HG03139 (cell line): ENCODE measurements around the gene MEG3.

Experiments
- ATAC-seq: cut with Tn5 transposase; IDR thresholded peaks from one replicate; pipeline ENCODE4 v1.9.1; 2021; ENCODE audit not compliant: unreplicated experiment

MEG3 gene

DNA sequence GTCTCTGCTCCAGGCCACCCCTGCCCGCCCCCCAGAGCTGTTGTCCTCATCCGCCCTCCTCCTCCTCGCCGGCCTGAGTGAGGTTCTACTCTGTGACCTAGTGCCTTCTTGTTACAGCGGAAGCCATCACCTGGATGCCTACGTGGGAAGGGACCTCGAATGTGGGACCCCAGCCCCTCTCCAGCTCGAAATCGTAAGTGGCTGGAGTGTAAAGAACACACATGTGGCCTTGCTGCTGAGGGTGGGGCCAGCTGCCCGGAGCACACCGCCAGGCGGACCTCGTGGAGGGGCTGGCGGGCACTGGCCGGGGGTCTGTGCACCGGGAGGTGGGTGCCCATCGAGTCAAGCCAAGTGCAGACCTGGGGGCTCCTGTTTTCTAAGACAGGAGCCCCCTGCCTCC, 19.4 kb downstream of the MEG3 start:
- ATAC-seq: no peak

DNA sequence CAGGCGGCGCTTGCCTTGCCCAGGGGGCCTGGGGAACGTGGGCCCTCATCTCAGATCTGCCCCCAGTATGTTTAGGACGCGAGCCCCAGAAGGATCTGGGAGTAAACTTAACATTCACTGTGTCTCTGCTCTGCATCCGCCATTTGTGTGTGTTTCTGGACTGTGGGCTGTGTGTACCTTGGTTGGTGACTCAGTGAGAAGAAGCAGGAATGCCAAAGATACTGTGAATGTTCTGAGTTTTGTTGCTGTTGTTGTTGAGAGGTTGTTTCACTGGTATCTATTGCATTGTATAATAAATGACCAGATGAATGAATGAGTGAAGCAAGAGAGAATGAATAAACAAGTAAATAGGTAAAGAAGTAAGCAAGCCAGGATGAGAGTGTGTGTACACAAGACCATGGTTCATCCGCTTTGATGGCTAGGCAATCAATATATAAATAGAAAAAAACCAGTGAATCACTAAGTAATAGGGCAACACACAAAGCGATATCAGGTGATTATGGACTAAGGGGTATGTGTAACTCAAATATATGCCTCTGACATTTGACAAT, 20.5 kb downstream of the MEG3 start:
- ATAC-seq: no peak

DNA sequence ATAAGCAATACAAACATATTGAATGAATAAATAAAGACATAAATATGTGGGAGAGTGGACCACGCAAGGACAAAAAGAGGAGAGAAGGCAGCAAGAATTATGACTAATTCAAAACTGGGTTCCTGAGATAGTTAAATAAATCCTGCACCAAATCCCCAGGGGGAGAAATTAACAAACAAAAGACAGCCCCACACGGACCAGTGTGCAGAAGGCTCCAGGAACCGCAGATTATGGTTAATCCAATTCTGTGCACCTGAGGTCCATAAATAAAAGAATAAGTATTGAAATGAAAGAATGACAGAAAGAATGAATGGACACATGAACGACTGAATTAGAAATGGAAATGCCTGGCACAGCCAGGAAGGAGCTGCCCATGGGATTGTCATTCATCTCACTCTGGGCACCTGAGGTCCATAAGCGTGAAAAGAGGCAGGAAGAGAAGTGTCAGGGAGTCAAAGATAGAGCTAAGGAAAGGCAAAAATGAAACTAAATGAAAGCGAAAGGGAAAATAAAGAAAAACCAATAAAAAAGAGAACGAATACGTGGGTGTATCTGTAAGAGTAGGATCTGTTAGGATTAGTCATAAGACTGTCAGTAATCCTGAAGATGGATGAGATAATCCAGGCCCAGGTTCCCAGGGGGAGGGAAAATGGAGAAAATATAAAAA, 23.3 kb downstream of the MEG3 start:
- ATAC-seq: no peak

DNA sequence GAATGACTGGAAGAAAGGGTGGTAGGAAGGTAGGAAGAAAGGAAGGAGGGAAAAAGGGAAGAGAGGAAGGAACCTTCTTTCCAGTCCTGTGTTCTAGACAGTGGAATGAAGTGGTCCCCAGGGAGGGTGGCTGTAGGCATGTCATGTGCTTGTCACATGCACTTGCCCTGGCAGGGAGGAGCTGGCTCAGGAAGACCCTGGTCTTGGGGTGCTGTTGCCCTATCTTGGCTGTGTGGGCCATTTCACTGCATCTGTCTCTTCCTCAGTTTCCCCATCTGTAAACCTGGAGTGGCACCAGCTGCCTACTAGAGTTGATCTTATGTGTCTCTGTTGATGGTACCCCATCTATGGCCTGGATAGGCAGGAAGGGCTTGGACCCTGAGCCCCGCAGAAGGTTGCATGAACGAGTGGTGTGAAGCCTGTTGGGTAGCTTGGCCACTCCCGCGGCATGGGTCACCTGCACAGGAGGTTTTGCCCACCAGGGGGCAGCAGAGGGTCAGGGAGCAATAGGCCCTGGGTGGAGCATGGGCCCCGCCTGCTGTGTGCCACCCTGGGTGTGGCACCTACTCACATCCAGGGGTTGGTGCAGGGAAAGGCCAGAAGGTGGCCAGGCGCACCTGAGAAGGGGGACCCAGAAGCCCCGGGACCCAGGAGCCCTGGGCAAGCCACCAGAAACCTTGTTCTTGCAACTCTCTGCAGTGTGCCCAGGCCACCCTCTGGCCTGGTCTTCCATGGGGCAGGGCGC, 25.1 kb downstream of the MEG3 start:
- peak; percentile 52 for ATAC-seq

DNA sequence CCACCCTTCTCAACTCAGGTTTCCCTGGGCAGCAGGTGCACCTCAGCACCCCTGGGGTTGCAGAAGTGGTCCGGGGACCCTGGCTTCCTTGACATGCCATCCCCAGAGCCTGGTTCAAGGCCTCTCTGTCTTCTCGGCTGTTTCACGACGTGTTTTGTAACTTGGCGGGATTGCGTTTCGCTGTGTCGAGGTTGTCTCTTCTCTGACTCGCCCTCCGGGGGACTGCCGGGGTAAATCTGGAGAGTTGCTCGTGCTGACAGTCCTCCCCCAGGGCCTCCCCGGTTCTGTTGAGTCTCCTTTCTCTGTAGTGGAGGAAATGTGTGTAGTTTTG, 25.6 kb downstream of the MEG3 start:
- ATAC-seq: no peak

DNA sequence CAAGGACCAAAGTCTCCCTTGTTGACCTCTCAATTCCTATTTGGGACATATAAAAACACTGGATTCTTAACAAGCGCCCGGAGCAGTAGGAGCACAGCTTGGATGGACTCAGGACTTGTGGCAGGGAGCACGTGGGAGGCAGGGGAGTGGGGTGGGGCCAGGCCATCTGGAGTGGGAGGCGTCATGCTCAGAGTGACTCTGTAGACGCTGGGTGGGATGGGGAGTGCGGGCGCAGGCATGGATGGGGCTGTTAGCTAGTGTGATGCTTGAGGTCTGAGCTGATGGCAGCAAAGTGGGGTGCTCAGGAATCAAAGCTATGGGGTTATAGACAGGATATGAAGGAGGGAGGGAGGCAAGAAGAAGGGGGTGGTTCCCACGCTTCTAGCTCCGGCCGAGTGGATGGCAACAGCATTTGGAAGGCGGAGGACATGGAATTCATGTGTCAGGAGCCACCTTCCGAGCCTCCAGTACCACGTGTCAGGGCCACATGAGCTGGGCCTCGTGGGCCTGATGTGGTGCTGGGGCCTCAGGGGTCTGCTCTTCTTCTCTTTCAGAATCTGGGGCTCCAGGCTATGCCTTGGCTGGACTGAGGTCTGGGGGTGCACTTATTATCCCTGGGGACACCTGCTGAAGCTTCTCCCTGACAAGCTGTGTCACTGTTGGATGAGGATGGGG, 26.2 kb downstream of the MEG3 start:
- no peak for ATAC-seq

DNA sequence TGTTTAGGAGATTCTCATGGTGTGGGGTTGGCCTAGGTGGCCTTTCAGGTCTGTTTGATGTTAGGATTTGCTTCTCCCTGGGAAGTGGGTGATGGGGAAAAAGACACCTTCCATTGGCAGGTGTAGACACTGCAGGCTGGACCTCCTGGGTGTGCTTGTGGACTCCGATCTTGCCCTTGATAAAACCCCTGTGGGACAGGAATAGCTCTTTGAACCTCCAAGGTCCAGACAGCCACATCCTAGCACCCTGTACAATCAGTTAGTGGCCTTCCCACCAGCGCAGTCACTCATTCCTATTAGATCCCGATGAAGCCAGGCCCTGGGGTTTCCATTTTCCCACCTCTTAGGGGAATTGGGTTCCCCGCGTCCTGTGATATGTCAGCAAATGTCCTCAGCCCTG, 28.5 kb downstream of the MEG3 start:
- no peak for ATAC-seq

DNA sequence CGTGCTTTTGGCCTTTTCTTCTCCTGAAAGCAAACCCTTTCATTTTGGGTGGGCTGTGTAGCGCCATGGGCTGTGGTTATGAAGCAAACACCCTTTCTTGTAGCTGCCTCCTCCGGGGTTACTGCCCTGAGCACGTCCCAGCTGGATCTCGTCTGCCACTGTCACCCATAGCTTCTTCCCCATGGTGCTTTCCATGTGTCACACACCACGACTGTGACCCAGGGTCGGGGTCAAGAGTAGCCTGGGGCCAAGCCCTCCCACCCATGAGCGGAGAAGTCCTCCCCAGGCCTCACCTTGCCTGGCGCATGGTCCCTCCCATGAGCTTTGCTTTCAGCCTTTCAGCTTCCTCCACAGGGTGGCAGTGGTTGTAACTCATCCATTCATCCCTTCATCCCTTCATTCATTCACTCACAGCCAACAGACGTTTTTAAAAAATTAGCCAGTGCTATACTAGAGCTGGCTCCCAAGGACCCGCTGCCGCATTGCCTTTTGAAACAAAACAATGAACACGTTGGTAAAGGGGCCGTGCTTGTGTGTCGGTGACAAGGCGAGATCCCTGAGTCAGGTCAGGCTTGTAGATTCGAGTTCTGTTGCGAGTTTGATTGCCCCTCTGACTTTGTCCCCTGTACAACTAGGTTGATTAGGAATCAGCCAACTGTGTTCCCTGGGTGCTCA, 29.5 kb downstream of the MEG3 start:
- no peak for ATAC-seq

DNA sequence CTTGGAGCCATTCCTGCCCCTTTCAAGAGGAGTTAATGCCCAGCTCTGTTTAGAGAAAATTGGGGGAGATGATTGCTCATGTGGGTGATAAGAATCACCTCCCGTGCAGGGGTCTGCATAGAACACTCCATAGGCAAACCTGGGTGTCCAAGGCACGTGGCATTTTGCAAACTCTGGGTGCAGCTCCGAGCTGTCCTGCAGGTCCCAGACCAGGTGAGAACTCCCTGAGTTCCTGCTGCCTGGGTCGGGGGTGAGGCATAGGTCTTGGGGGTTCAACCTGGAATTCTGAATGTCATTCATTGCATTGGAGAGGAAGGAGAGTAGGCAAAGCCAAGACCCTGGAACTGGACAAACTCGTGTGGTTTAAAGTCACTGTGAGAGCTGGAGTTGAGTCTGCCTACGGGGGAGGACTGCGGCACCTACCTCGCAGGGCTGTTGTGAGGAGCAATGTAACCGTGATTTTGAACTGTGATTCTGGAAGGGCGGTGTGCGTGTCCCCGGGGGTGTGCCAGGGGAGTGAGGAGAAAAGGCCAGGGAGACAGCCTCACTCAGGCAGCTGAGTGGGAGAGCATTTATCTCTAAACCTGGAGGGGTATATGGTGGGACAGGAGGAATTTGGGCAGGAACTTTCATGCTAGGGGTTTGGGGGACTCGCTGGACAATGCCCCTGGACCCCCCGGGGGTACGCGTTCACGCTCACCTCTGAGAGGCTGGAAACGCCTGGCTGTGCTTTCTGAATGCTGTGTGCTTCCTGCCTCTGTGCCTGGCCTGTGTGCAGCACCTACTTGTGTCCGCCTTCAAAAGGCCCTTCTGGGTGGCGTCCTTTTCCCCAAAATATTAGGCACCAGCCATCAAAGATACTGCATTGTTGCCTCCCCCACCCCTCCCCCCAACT, 30.4 kb downstream of the MEG3 start:
- ATAC-seq: no peak

DNA sequence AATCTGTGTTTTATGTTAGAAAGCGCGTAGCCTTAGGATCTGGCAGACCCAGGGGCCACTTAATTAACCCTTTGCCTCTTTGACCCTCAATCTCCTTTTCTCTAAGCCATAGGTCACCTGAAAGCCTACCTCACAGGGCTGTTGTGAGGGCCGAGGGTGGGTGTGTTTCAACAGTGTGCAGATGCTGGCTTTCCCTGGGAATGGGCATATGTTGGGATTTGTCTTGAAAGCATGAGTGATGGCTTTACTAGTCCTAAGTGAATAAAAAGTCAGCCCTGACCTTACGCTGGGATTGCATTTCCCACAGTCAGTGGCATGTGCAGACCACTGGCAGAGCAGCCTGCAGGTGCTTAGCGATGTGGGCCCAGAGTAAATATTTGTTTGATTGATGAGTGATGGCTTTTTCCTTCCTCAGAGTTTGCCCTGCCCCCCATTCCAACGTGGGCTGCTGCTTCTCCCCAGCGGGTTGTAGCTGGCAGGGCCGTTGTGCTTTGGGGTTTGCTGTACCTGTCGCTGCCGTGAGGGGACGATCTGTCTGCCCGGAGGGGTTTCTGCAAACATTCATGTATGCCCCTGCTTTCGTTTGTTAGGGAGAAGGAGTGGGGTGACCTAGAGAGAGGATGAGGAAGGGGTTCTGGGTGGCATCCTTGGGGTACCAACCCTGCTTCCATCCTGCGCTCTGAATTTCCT, 31.5 kb downstream of the MEG3 start:
- no peak for ATAC-seq

DNA sequence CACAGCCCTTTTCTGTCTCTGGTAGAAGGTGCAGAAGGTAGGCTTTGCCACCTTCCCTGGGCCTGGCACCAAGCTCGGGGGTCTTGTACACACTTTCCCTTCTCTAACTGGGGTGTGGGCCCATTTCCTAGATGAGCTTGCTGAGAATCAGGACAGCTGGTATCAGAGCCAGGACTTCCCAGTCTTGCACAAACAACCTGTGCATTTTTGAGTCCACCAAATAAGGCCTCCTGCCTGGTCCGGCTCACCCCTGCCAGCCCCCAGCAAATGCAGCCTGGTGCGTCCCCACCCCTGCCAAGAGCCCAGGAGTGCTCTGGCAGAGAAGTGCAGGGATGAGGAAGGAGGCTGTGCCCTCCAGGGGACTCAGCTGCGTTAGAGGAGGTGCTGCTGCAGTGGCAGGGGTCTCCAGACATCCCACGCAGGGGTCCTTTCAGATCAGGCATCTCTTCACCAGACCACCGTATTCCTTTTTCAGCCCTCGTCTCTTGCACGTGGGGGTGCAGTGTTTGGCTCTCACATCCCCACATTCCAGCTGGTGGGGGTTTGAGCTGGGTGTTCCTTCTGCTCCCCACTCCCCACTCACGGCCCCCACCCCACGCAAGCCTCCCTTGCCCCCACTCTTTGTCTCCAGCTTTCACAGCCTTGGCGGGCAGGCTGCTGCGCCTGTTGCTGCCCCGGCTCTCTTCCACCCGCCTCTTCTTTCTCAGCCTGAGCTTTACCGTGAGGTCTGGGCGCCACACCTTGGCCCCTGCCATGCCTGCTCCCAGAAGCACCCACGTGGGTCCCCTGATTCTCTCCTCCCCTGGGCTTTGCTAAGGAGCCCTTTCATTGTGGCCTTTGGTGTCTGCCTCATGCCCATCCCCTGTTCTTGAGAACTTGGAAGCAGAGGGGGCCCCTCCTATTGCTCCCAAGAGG, 32.3 kb downstream of the MEG3 start:
- no peak for ATAC-seq

DNA sequence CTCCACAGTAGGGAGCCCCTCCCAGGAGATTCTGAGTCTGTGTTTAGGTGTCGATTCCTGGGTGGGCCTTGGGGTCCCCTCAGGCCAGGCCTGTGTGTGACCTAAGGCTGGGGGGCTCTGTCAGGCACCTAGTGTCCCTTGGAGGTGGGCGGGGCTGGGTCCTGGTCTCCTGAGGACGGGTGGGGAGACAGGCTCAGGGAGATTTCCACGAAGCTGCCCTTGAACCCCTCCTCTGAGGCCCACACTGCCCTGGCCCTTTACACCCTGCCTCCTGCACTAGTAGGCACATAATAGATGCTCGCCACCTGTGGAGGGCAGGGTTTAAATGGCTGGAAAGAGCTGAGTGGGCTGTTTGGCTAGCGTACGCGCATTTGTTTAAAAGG, 32.9 kb downstream of the MEG3 start:
- no peak for ATAC-seq

DNA sequence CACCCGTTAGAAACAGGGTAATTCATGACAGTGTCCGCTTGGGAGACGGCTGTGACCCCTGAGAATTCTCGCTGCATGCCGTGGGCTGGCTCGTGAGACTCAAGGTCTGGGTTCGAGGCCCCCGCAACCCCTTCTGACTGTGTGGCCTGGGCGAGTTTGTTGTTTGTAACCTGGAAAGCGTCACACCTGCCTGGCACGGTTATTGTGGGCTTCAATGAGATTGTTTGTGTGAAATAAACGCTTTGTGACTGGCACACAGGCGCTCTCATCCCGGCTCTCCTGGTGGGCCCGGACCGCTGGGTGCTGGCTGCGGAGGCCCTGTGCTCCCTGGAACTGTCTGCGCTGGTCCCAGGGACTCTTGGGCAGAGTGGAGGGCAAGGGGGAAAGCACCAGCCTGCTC, 33.9 kb downstream of the MEG3 start:
- ATAC-seq: no peak

DNA sequence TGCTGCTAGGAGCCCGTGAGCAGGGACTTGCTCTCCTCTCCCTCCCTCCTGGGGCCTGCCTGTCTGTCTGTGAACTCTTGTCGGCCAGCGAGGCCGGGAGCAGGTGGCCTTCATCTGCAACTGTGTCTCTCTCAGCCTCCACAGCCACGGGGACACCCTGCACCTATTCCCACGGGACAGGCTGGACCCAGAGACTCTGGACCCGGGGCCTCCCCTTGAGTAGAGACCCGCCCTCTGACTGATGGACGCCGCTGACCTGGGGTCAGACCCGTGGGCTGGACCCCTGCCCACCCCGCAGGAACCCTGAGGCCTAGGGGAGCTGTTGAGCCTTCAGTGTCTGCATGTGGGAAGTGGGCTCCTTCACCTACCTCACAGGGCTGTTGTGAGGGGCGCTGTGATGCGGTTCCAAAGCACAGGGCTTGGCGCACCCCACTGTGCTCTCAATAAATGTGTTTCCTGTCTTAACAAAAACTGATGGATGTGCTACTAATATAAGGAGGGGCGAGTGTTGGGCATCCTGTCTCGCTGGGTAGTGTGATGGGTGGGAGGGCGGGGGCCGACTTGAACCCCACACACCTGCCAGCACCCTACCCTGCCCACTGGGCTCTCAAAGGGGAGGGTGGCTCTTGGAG, 34.8 kb downstream of the MEG3 start:
- no peak for ATAC-seq

DNA sequence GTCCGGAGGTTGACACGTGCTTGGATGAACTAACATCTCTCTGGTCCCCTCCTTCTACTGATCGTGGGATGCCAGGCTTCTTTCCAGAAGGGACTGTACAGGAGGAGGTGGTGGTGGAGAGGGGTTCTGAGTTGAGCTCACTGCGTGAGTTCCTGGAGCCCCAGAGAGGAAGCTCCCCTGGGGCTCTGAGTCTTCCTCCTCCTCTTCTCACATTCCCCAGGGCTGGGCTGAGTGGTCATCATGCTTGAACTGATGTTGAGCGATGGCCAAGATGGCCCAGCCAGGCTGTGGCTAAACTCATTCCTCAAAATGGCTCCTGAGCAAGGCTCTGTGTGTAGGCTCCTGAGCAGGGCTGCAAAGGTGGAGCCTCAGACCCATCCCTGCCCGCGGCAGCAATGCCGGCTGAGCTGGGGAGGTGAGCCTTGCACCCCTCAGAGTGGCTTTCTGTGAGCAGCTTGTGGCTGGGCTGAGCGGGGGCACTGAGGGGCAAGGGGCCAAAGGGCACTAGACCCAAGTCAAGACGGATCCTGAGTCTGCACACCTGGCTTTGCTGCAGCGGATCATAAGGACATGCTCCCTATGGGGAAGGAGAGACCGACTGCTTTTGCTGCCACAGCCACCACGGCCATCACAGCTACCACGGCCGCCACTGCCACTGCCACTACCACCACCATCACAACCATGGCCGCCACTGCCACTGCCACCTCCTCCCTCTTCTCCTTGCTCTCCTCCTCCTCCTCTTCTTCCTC, 35.4 kb downstream of the MEG3 start:
- no peak for ATAC-seq

DNA sequence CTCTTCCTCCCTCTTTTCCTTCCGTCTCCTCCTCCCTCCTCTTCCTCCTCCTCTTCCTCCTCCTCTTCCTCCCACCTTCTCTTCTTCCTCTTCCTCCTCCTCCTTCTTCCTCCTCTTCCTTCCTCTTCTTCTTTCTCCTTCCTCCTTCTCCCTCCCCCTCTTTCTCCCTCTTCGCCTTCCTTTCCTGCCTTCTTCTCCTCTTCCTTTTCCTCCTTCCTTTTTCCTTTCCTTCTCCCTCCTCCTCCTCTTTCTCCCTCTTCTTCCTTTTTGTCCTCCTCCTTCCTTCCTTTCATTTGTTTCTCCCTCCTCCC, 36.0 kb downstream of the MEG3 start:
- no peak for ATAC-seq

DNA sequence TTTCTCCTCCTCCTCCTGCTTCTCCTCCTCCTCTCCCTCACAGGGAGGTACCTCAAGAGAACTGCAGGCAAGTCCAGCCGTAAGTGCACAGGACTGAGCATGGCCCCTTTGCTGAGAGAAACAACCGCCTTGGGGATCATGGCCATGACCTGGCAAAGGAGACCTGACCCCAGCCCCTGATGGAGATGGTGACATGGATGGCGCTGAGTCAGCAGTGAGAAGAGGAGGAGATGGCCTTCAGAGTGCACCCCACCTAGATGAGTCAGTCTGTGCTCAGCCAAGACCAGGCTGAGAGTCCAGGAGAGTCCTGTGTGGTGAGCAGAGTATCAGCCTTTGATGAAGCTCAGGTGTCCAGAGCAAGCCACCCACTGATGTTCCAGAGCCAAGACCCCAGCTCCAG, 36.4 kb downstream of the MEG3 start:
- ATAC-seq: no peak

DNA sequence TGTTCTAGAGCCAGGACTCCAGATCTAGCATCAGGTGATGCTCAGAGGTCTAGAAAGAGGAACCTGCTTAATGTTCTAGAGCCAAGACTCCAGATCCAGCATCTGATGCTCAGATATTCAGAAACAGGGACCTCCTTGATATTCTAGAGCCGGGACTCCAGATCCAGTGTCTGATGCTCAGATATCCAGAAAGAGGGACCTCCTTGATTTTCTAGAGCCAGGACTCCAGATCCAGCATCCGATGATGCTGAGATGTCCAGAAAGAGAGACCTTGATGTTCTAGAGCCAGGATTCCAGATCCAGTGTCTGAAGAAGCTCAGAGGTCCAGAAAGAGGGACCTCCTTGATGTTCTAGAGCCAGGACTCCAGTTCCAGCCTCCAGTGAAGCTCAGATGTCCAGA, 36.9 kb downstream of the MEG3 start:
- no peak for ATAC-seq
